GM12865 (cell line): Measurements from ENCODE around the gene PRRG1.
"Not testable (repeated sequence)": the region's sequence is repeated elsewhere in the genome, so short reads cannot be mapped to it uniquely, and the experiment has no call there.

ENCODE experiments used
- DNase-seq: peaks from one replicate; pipeline ENCODE4 v3.0.0; 2010; ENCODE audit warnings: low read depth
- H3K4me3 ChIP-seq: 2 replicates; pipeline ENCODE4 v1.5.1; 2011; ENCODE audit warnings: mild to moderate bottlenecking, low read depth, low read length, control low read depth
- TF ChIP-seq, protein P1 (sequence below): IDR thresholded peaks from 2 replicates; pipeline ENCODE4 v1.5.1; 2011; ENCODE audit warnings: low read length, control low read depth, low read depth, inconsistent platforms; ENCODE audit not compliant: insufficient read depth; ENCODE audit errors: missing control alignments

The PRRG1 gene

DNA sequence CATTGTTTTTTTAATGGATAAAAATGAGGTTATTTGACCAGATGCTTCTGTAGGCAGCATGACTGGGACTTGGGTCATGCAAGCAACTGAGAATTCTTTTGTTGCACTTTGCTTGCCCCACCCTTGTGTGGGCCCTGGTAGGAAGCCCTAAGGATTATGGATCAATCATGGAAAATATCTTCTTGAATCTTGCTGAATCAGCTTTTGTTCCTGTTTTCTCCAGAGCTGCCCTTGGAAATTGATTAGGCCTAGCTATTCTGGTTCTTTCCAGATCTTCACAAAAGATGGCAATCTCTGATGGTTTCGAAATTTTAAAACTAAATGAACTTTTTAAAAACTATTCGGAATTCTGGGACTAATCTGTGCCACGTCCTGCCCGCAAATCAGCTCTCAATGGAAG lies 58.6 kb downstream of the PRRG1 start:
- no peak overlapping the region for H3K4me3 ChIP-seq
- no peak for DNase-seq
- TF ChIP-seq, protein P1, sequence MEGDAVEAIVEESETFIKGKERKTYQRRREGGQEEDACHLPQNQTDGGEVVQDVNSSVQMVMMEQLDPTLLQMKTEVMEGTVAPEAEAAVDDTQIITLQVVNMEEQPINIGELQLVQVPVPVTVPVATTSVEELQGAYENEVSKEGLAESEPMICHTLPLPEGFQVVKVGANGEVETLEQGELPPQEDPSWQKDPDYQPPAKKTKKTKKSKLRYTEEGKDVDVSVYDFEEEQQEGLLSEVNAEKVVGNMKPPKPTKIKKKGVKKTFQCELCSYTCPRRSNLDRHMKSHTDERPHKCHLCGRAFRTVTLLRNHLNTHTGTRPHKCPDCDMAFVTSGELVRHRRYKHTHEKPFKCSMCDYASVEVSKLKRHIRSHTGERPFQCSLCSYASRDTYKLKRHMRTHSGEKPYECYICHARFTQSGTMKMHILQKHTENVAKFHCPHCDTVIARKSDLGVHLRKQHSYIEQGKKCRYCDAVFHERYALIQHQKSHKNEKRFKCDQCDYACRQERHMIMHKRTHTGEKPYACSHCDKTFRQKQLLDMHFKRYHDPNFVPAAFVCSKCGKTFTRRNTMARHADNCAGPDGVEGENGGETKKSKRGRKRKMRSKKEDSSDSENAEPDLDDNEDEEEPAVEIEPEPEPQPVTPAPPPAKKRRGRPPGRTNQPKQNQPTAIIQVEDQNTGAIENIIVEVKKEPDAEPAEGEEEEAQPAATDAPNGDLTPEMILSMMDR, result no peak

- no peak for DNase-seq
- no peak overlapping the region for H3K4me3 ChIP-seq
- TF ChIP-seq, protein P1, result no peak
Measured at GRCh38 chrX:37409278-37409677, 60.1 kb downstream of the PRRG1 start.

- TF ChIP-seq, protein P1, result no peak
- DNase-seq, result no peak
- H3K4me3 ChIP-seq, result no peak overlapping the region
Measured at GRCh38 chrX:37420185-37420584, 71.0 kb downstream of the PRRG1 start.

DNA sequence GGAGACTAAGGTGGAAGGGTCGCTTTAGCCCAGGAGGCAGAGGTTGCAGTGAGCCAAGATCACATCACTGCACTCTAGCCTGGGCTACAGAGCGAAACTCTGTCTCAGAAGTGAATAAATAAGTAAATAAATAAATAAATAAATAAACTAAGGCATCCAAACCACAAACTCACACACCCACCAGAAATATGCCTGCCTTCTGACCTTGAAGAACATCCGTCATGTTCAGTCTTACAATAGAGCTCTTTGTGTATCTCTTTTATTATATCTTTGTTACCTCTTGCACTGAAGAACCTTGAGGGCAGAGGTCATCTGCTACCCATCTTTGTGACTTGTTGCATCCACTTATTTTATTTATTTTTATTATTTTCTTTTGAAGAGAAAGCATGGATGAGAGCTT lies 71.6 kb downstream of the PRRG1 start:
- H3K4me3 ChIP-seq, result no peak overlapping the region
- TF ChIP-seq, protein P1, result no peak
- no peak for DNase-seq

GRCh38 chrX:37424000-37424429 lies 74.9 kb downstream of the PRRG1 start:
- TF ChIP-seq, protein P1, result no peak
- no peak overlapping the region for H3K4me3 ChIP-seq
- DNase-seq, result no peak

- H3K4me3 ChIP-seq, result no peak overlapping the region
- TF ChIP-seq, protein P1, result no peak
- DNase-seq, result no peak
Measured at GRCh38 chrX:37425370-37425769, 76.2 kb downstream of the PRRG1 start.

DNA sequence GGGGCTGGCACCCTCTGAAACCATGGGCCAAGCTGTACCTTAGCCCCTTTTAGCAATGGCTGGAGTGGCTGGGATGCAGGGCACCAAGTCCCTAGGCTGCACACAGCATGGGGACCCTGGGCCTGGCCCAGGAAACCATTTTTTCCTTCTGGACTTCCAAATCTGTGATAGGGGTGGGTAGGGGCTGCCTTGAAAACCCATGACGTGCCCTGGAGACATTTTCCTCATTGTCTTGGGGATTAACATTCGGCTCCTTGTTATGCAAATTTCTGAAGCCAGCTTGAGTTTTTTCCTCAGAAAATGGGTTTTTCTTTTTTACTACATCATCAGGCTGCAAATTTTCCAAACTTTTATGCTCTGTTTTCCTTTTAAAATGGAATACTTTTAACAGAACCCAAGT lies 79.8 kb downstream of the PRRG1 start:
- H3K4me3 ChIP-seq, DNase-seq: not testable (repeated sequence)
